GM06990 (cell line): ENCODE measurements around the gene C1QTNF5.
"Not testable (repeated sequence)": the region's sequence is repeated elsewhere in the genome, so short reads cannot be mapped to it uniquely, and the experiment has no call there.

Source experiments
- DNase-seq: peaks from one replicate; pipeline ENCODE4 v3.0.0-alpha.2; 2011; ENCODE audit not compliant: insufficient read length; ENCODE audit errors: extremely low read depth
- H3K27me3 ChIP-seq: replicated peaks from 2 replicates; pipeline ENCODE4 v1.6.0; 2011; ENCODE audit warnings: low read length; ENCODE audit not compliant: control insufficient read depth, insufficient read depth
- H3K36me3 ChIP-seq: 2 replicates; pipeline ENCODE4 v1.5.1; 2011; ENCODE audit warnings: low read length; ENCODE audit not compliant: control insufficient read depth, insufficient read depth
- H3K4me3 ChIP-seq: replicated peaks from 2 replicates; pipeline ENCODE4 v1.5.1; 2011; ENCODE audit warnings: low read depth, mild to moderate bottlenecking, control low read depth, low read length
- CTCF ChIP-seq: IDR thresholded peaks from 2 replicates; pipeline ENCODE4 v1.5.1; 2011; ENCODE audit warnings: low read length, control low read depth, mild to moderate bottlenecking, inconsistent platforms; ENCODE audit not compliant: insufficient read depth, poor library complexity, severe bottlenecking

Gene C1QTNF5

DNA sequence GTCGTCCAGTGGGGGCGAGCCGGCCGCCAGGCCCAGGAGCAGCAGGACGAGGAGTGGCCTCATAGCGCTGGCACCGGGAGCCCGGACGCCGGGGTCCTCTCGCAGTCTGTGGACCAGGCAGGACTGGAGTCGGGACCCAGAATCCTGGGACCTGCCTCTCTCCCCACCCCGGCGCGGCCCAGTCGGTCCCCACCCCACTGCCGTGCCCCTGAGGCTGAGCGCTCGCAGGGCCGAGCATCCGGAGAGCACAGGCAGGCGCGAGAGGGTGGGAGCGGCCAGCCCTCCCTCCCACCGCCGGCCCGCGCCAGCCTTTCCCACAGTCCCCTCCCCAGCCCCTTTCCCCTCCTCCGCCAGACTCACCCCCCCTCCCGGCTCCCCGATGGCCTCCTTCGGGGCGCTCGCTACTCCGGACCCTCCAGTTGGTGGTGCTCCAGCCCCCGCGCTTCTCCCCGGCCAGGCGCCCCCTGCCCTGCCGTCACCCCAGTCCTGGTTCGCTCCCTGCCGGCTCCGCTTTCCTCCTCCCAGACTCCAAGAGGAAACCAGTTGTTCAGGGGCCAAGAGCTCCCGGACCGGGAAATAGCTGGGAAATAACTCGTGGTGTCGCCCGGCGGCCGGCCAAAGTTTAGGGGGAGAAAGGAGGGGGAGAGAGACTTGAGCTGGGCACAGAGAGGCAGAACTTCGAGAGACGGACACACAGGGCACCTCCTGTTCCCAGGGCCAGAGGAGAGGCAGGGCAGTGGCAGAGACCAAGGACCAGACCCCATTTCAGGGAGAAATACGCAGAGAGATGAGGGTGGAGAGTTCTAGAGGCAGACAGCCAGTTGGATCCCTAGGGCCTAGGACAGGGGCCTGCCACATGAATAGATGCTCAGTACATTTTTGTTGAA is at the start of gene C1QTNF5:
TSS of gene C1QTNF5 (minus strand) at position 549 of the 887 bp plus-strand sequence. CDS start at position 63, 486 bp downstream.
- Histone ChIP-seq H3K36me3 (peaks cover 5% of the 10 kb centered on the region; the same call in 1 of the 2 replicates), H3K4me3 (no peak within 1 kb of the TSS), H3K27me3 (peaks cover 2% of the 10 kb centered on the region)
- no peak for DNase-seq
- no peak for TF ChIP-seq CTCF

DNA sequence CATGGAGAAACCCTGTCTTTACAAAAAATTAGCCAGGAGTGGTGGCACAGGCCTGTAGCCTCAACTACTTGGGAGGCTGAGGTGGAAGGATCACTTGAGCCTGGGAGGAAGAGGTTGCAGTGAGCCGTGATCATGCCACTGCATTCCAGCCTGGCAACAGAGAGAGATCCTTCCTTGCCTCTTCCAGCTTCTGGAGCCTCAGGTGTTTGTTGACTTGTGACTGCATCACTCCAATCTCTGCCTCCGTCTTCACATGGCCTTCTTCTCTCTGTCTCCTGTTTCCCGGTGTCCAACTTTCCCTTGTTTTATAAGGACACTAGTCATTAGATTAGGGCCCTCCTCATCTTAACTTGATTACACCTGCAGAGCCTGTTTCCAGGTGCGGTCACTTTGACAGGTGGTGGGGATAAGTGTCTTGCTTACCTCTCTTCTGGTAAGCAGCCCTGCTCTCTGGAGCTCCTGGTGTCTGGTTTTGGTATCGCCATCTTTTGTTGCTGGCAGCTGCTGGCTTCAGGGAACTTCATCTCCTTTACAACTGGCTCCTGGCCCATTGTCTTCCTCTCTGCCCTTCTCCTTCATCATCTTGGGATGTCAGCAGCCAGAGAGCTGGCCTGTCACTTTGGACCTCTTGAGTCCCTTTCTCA is 49.0 kb upstream of the C1QTNF5 start:
- Histone ChIP-seq H3K4me3 (no peak overlapping the region), H3K27me3 (peaks cover 1% of the 10 kb centered on the region; the same call in 1 of the 2 replicates), H3K36me3 (no peaks in the 10 kb centered on the region)
- peak; percentile 65 for TF ChIP-seq CTCF
- no peak for DNase-seq

- no peak for DNase-seq
- no peaks in the 10 kb centered on the region for H3K36me3 ChIP-seq
- no peaks in the 10 kb centered on the region; the same call in 1 of the 2 replicates for H3K27me3 ChIP-seq
- H3K4me3 ChIP-seq = no peak overlapping the region
- no peak for TF ChIP-seq CTCF
Measured at GRCh38 chr11:119388103-119388502, 47.4 kb upstream of the C1QTNF5 start.

DNA sequence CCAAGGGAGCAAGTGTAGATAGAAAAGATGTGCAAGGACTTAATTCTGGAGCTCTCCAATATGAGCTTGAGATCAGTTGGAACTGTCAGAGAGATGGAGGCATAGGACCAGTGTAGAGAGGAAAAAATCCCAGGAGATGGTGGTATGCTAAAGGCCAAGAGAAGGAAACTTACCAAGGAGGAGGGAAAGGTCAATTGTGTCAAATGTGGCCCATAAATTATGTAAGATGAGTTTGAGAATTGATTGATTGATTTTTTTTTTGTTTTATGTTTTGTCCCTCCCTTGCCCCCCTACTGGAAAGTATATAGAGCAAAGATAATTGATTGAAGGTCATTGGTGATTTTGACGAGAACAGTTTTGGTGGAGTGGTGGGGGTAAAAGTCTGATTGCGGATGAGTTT is 43.6 kb upstream of the C1QTNF5 start:
- no peak for TF ChIP-seq CTCF
- DNase-seq = no peak
- Histone ChIP-seq H3K36me3 (no peaks in the 10 kb centered on the region), H3K27me3 (no peaks in the 10 kb centered on the region; the same call in none of the 2 replicates), H3K4me3 (no peak overlapping the region)

- not testable (repeated sequence) for DNase-seq, H3K4me3 ChIP-seq, H3K36me3 ChIP-seq, H3K27me3 ChIP-seq
Measured at GRCh38 chr11:119382513-119382912, 41.8 kb upstream of the C1QTNF5 start.

DNA sequence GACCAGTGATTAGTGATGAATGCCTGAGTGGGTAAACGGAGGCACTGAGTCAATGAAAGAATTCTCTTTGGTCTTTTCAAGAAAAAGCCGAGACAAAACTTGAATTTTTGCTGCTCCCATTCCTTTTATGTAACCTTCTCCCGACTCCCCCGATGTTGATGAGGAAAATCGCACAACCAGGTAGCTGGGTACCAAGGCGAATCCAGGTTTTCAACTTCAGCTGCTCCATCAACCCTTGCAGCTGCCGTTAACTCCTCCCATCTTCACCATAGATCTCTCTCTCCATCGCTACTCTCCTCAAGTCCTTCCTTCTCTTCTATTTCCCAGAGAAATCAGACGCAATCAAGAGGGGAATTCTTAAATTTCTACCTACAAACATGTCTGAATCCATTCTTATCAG is 41.4 kb upstream of the C1QTNF5 start:
- Histone ChIP-seq H3K27me3 (no peaks in the 10 kb centered on the region; the same call in none of the 2 replicates), H3K4me3 (peak overlapping the region; percentile 65), H3K36me3 (no peaks in the 10 kb centered on the region)
- no peak for TF ChIP-seq CTCF
- DNase-seq = no peak
